Kidney (tissue), 14 donors: ENCODE measurements around the gene ELAC1. TPM values are rescaled to one million over a fixed set of nuclear protein-coding genes. Genes with fewer than 3 reads are reported as not detected.
"Not testable (repeated sequence)": the region's sequence is repeated elsewhere in the genome, so short reads cannot be mapped to it uniquely, and the experiment has no call there.

Experiments used
- DNase-seq, 5 donors: peaks; one replicate each; pipeline ENCODE4 v3.0.0-alpha.2; 2013 to 2020
- FAIRE-seq: peaks from 2 replicates; lab custom pipeline; 2012; peaks lifted over from hg19 to GRCh38; lab: Jason Lieb, UNC
- H3K27ac ChIP-seq, 2 donors: one replicate each; pipeline ENCODE4 v1.7.0; 2013; ENCODE audit warnings: low read depth in 2 of 2, low read length in 2 of 2, inconsistent platforms in 1 of 2
- H3K27me3 ChIP-seq: one replicate; pipeline ENCODE4 v1.7.1; 2013; ENCODE audit warnings: low read length, inconsistent platforms; ENCODE audit not compliant: control insufficient read depth, insufficient read depth
- H3K36me3 ChIP-seq, 3 donors: one replicate each; pipeline versions ENCODE4 v1.7.0 to v1.7.1; 2013; ENCODE audit warnings: low read length in 3 of 3, control low read depth in 1 of 3, inconsistent platforms in 1 of 3; ENCODE audit not compliant: insufficient read depth in 3 of 3, control insufficient read depth in 2 of 3
- H3K4me1 ChIP-seq, 3 donors: one replicate each; pipeline versions ENCODE4 v1.7.0 to v1.7.1; 2013; ENCODE audit warnings: low read length in 3 of 3, inconsistent platforms in 1 of 3, low read depth in 1 of 3; ENCODE audit not compliant: control insufficient read depth in 2 of 3, insufficient read depth in 2 of 3
- H3K4me3 ChIP-seq, 3 donors: one replicate each; pipeline versions ENCODE4 v1.7.0 to v1.8.1; 2013; ENCODE audit warnings: low read length in 3 of 3, control low read depth in 1 of 3, inconsistent platforms in 1 of 3
- H3K9ac ChIP-seq, 3 donors: one replicate each; pipeline versions ENCODE4 v1.7.0 to v1.7.1; 2013; ENCODE audit warnings: low read length in 3 of 3, control low read depth in 1 of 3, inconsistent platforms in 1 of 3
- H3K9me3 ChIP-seq, 3 donors: one replicate each; pipeline versions ENCODE4 v1.7.0 to v1.7.1; 2013; ENCODE audit warnings: low read length in 3 of 3, control low read depth in 1 of 3, inconsistent platforms in 1 of 3; ENCODE audit not compliant: control insufficient read depth in 2 of 3, insufficient read depth in 1 of 3
- CTCF ChIP-seq: IDR thresholded peaks from 3 replicates; pipeline ENCODE4 v1.5.1; 2012; ENCODE audit warnings: mild to moderate bottlenecking, moderate library complexity, borderline replicate concordance; ENCODE audit not compliant: insufficient read depth; ENCODE audit errors: extremely low read depth
- intact Hi-C: fragments of 100-400 bp; cut with DNase I; formaldehyde crosslinking; loops from one replicate; pipeline ENCODE4 v1.11.1; 2022
- polyA plus RNA-seq: library from polyadenylated mRNA; stranded (reverse); fragments of 350-450 nt; fragmentation: Illumina TruSeq; extraction: RNeasy Lipid Tissue Mini Kit (QIAGEN cat#74804); gene quantifications from one replicate; pipeline ENCODE4 v1.2.3, GENCODE V29; 2014; ENCODE audit warnings: low read depth, low replicate concordance; ENCODE audit not compliant: insufficient read depth
- total RNA-seq: library from RNA; stranded (reverse); fragmentation: NEBNext Ultra II Directional; extraction: Animal tissue kit (Norgen Biotek cat#: 25700); gene quantifications from one replicate; pipeline ENCODE4 v1.2.1, GENCODE V29; 2021
- donor health status: control.
- donor health status: control.
- donor health status: control.
- donor health status: control.
- donor health status: control.
- donor health status: DM: yes; HTN: yes; CAD: no.
- donor health status: Normal renal cell carcinoma (clear cell type).

The ELAC1 gene
- total and polyA plus RNA-seq, 2 donors from 2014 or later, result 11.7 to 14.8 TPM

- no peak for FAIRE-seq
- H3K9ac ChIP-seq, result no peak overlapping the region
- intact Hi-C loops, result no loop called here
- no peak overlapping the region for H3K4me3 ChIP-seq
- H3K36me3 ChIP-seq, result peaks cover 0 to 10% (median 3%) of the 10 kb centered on the region in 3 donors
- H3K27ac ChIP-seq, result no peak overlapping the region
- no peaks in the 10 kb centered on the region for H3K9me3 ChIP-seq
- DNase-seq, result no peak
- TF ChIP-seq CTCF, result no peak
- no peaks in the 10 kb centered on the region for H3K27me3 ChIP-seq
- peaks cover 0 to 2% (median 0%) of the 10 kb centered on the region in 3 donors for H3K4me1 ChIP-seq
Measured at GRCh38 chr18:50987261-50987660, 19.4 kb downstream of the ELAC1 start.

- DNase-seq (no peak), FAIRE-seq (no peak)
- intact Hi-C loops, result no loop called here
- no peak overlapping the region for H3K27ac ChIP-seq
- H3K4me3 ChIP-seq, result no peak overlapping the region
- H3K27me3 ChIP-seq, result no peaks in the 10 kb centered on the region
- H3K9ac ChIP-seq, result no peak overlapping the region
- peaks cover 0 to 10% (median 3%) of the 10 kb centered on the region in 3 donors for H3K36me3 ChIP-seq
- no peaks in the 10 kb centered on the region for H3K9me3 ChIP-seq
- no peak for TF ChIP-seq CTCF
- no peaks in the 10 kb centered on the region for H3K4me1 ChIP-seq
Measured at GRCh38 chr18:50989711-50990110, 21.9 kb downstream of the ELAC1 start.

- no peaks in the 10 kb centered on the region for H3K9me3 ChIP-seq
- H3K36me3 ChIP-seq, result no peaks in the 10 kb centered on the region
- TF ChIP-seq CTCF, result no peak
- no peak overlapping the region for H3K9ac ChIP-seq
- H3K27me3 ChIP-seq, result no peaks in the 10 kb centered on the region
- DNase-seq (no peak), FAIRE-seq (no peak)
- H3K4me1 ChIP-seq, result no peaks in the 10 kb centered on the region
- intact Hi-C loops, result no loop called here
- H3K27ac ChIP-seq, result no peak overlapping the region
- H3K4me3 ChIP-seq, result no peak overlapping the region
Measured at GRCh38 chr18:50992351-50992762, 24.5 kb downstream of the ELAC1 start.

- no peak for TF ChIP-seq CTCF
- FAIRE-seq (no peak), DNase-seq (no peak)
- Histone ChIP-seq H3K27me3 (no peaks in the 10 kb centered on the region), H3K9ac (no peak overlapping the region), H3K4me3 (no peak overlapping the region), H3K4me1 (no peaks in the 10 kb centered on the region), H3K36me3 (no peaks in the 10 kb centered on the region), H3K9me3 (peaks cover 0 to 2% (median 0%) of the 10 kb centered on the region in 3 donors), H3K27ac (no peak overlapping the region)
- intact Hi-C loops, result no loop called here
Measured at GRCh38 chr18:50994031-50994430, 26.2 kb downstream of the ELAC1 start.

DNA sequence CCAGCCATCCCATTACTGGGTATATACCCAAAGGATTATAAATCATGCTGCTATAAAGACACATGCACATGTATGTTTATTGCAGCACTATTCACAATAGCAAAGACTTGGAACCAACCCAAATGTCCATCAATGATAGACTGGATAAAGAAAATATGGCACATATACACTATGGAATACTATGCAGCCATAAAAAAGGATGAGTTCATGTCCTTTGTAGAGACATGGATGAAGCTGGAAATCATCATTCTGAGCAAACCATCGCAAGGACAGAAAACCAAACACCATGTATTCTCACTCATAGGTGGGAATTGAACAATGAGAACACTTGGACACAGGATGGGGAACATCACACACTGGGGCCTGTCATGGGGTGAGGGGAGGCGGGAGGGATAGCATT is 35.3 kb downstream of the ELAC1 start:
- H3K27me3 ChIP-seq, intact Hi-C loops, FAIRE-seq, H3K27ac ChIP-seq, DNase-seq, H3K36me3 ChIP-seq, H3K4me3 ChIP-seq, H3K9me3 ChIP-seq, H3K9ac ChIP-seq, H3K4me1 ChIP-seq: not testable (repeated sequence)
